Activated naive CD4-positive, alpha-beta T cell treated with anti-CD3 and anti-CD28 coated beads, Interleukin-2, amount 50 U/mL, for 24 hours (primary cell): ENCODE measurements around the gene PCDHGA11.
"Not testable (repeated sequence)": the region's sequence is repeated elsewhere in the genome, so short reads cannot be mapped to it uniquely, and the experiment has no call there.

Source experiments
- H3K27ac Mint-ChIP-seq: one replicate; pipeline ENCODE4 v1.8.0; 2021; ENCODE audit warnings: mild to moderate bottlenecking, mixed read lengths
- H3K27me3 Mint-ChIP-seq: one replicate; pipeline ENCODE4 v1.8.0; 2021; ENCODE audit warnings: mixed read lengths
- H3K36me3 Mint-ChIP-seq: one replicate; pipeline ENCODE4 v1.8.0; 2021; ENCODE audit warnings: mixed read lengths
- H3K4me1 Mint-ChIP-seq: one replicate; pipeline ENCODE4 v1.8.0; 2021; ENCODE audit warnings: mixed read lengths
- H3K4me3 Mint-ChIP-seq: one replicate; pipeline ENCODE4 v1.8.0; 2021; ENCODE audit warnings: mild to moderate bottlenecking, mixed read lengths
- H3K9me3 Mint-ChIP-seq: one replicate; pipeline ENCODE4 v1.8.0; 2021; ENCODE audit warnings: mixed read lengths

PCDHGA11 gene

DNA sequence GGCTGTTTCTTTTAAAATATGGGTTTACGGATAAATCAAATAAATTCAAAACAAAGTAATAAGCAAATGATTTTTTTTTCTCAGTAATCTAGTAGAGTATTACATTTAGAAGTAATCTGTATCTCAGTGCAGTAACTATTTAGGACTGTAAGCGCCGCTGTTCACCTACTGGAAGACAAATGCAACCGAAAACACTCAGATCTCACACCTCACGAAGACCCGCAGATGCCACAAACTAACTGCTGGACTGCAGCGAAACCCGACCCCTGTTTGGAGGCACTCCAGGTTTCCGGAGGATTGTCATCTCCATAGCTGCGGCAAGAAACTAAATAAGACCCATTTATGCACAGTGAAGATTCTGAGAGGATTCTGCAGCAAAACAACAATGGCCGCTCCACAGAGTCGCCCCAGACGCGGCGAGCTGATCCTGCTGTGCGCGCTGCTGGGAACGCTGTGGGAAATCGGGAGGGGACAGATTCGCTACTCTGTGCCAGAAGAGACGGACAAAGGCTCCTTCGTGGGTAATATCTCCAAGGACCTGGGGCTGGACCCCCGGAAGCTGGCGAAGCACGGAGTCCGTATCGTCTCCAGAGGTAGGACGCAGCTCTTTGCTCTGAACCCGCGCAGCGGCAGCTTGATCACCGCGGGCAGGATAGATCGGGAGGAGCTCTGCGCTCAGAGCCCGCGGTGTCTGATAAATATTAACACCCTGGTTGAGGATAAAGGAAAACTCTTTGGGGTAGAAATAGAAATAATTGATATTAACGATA, 28.2 kb upstream of the PCDHGA11 start, which contains the start of gene PCDHGA8:
PCDHGA8 (plus strand) TSS at position 205 of the 770 bp plus-strand sequence; CDS start at position 386, 181 bp downstream.
- Mint-ChIP-seq H3K36me3 (peaks cover 22% of the 10 kb centered on the region), H3K27me3 (peaks cover 55% of the 10 kb centered on the region), H3K4me1 (peaks cover 3% of the 10 kb centered on the region), H3K27ac (no peak within 1 kb of the TSS), H3K9me3 (peaks cover 24% of the 10 kb centered on the region), H3K4me3 (no peak within 1 kb of the TSS)

- Mint-ChIP-seq H3K27me3 (peaks cover 54% of the 10 kb centered on the region), H3K27ac (no peak overlapping the region), H3K9me3 (peaks cover 24% of the 10 kb centered on the region), H3K4me3 (no peak overlapping the region), H3K4me1 (peaks cover 3% of the 10 kb centered on the region), H3K36me3 (peaks cover 22% of the 10 kb centered on the region)
Measured at GRCh38 chr5:141393267-141393666, 27.6 kb upstream of the PCDHGA11 start.

GRCh38 chr5:141394401-141395187, 26.3 kb upstream of the PCDHGA11 start:
- Mint-ChIP-seq H3K27me3 (peaks cover 53% of the 10 kb centered on the region), H3K9me3 (peaks cover 15% of the 10 kb centered on the region), H3K36me3 (peaks cover 19% of the 10 kb centered on the region)
- H3K4me1 Mint-ChIP-seq, H3K4me3 Mint-ChIP-seq, H3K27ac Mint-ChIP-seq: not testable (repeated sequence)

GRCh38 chr5:141397756-141398551, 22.9 kb upstream of the PCDHGA11 start, which contains the start of gene PCDHGB5:
Gene PCDHGB5 (plus strand): TSS chr5:141397947. CDS start chr5:141398128, 181 bp downstream.
- Mint-ChIP-seq H3K4me3 (peak within 1 kb of the TSS; percentile 44), H3K9me3 (peaks cover 12% of the 10 kb centered on the region), H3K36me3 (peaks cover 19% of the 10 kb centered on the region), H3K27me3 (peaks cover 49% of the 10 kb centered on the region)
- H3K4me1 Mint-ChIP-seq, H3K27ac Mint-ChIP-seq: not testable (repeated sequence)

- H3K27me3 Mint-ChIP-seq, result peaks cover 52% of the 10 kb centered on the region
- no peak overlapping the region for H3K27ac Mint-ChIP-seq
- H3K4me1 Mint-ChIP-seq, result no peaks in the 10 kb centered on the region
- H3K36me3 Mint-ChIP-seq, result peaks cover 17% of the 10 kb centered on the region
- H3K4me3 Mint-ChIP-seq, result no peak overlapping the region
- peaks cover 15% of the 10 kb centered on the region for H3K9me3 Mint-ChIP-seq
Measured at GRCh38 chr5:141398608-141399007, 22.2 kb upstream of the PCDHGA11 start.

GRCh38 chr5:141399555-141400258, 21.1 kb upstream of the PCDHGA11 start:
- Mint-ChIP-seq H3K27me3 (peaks cover 52% of the 10 kb centered on the region), H3K9me3 (peaks cover 11% of the 10 kb centered on the region), H3K36me3 (peaks cover 16% of the 10 kb centered on the region), H3K4me1 (no peaks in the 10 kb centered on the region), H3K27ac (peak overlapping the region; percentile 86), H3K4me3 (peak overlapping the region; percentile 57)

- H3K27ac Mint-ChIP-seq, result no peak within 1 kb of the TSS
- H3K4me3 Mint-ChIP-seq, result peak within 1 kb of the TSS; percentile 70
- peaks cover 11% of the 10 kb centered on the region for H3K9me3 Mint-ChIP-seq
- peaks cover 16% of the 10 kb centered on the region for H3K36me3 Mint-ChIP-seq
- peaks cover 56% of the 10 kb centered on the region for H3K27me3 Mint-ChIP-seq
- no peaks in the 10 kb centered on the region for H3K4me1 Mint-ChIP-seq
Measured at GRCh38 chr5:141402553-141403243, 18.2 kb upstream of the PCDHGA11 start, which contains the start of gene PCDHGA9. Gene PCDHGA9 (plus strand): TSS chr5:141402778. CDS start chr5:141402953, 175 bp downstream.

GRCh38 chr5:141403387-141403786, 17.5 kb upstream of the PCDHGA11 start:
- Mint-ChIP-seq H3K4me1 (no peaks in the 10 kb centered on the region), H3K27ac (no peak overlapping the region), H3K27me3 (peaks cover 59% of the 10 kb centered on the region), H3K9me3 (peaks cover 16% of the 10 kb centered on the region), H3K4me3 (no peak overlapping the region), H3K36me3 (peaks cover 19% of the 10 kb centered on the region)

DNA sequence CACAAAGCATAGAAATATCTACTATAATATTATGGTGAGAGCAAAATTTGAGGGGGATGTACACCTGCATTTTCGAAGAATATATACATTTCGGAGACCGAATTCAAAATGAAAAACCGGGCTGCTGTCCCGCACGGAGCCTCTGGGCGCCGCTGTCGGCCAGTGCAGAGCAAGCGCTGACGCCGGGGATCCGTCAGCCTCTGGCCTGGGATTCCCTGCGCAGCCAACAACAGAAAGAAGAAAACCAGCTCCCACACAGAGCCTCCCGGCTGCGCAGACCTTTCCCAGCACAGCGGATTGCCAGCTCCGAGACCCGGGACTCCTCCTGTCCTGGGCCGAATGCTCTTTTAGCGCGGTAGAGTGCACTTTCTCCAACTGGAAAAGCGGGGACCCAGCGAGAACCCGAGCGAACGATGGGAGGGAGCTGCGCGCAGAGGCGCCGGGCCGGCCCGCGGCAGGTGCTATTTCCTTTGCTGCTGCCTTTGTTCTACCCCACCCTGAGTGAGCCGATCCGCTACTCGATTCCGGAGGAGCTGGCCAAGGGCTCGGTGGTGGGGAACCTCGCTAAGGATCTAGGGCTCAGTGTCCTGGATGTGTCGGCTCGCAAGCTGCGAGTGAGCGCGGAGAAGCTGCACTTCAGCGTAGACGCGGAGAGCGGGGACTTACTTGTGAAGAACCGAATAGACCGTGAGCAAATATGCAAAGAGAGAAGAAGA, 12.9 kb upstream of the PCDHGA11 start, which contains the start of gene PCDHGB6:
PCDHGB6 (plus strand) TSS at position 232 of the 716 bp plus-strand sequence; CDS start at position 414, 182 bp downstream.
- H3K27me3 Mint-ChIP-seq, result peaks cover 59% of the 10 kb centered on the region
- not testable (repeated sequence) for H3K27ac Mint-ChIP-seq, H3K4me1 Mint-ChIP-seq
- peaks cover 21% of the 10 kb centered on the region for H3K9me3 Mint-ChIP-seq
- H3K4me3 Mint-ChIP-seq, result peak within 1 kb of the TSS; percentile 74
- peaks cover 20% of the 10 kb centered on the region for H3K36me3 Mint-ChIP-seq

DNA sequence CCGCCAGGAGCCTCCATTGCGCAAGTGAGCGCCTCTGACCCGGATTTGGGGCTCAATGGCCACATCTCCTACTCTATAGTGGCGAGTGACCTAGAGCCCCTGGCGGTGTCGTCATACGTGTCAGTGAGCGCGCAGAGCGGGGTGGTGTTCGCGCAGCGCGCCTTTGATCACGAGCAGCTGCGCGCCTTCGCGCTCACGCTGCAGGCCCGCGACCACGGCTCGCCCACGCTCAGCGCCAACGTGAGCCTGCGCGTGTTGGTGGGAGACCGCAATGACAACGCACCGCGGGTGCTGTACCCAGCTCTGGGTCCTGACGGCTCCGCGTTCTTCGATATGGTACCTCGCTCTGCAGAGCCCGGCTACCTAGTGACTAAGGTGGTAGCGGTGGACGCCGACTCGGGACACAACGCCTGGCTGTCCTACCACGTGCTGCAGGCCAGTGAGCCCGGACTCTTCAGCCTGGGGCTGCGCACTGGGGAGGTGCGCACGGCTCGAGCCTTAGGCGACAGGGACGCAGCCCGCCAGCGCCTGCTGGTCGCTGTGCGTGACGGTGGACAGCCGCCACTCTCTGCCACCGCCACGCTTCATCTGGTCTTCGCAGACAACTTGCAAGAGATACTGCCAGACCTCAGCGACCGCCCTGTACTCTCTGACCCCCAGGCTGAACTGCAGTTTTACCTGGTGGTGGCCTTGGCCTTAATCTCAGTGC, 11.1 kb upstream of the PCDHGA11 start:
- Mint-ChIP-seq H3K36me3 (peaks cover 22% of the 10 kb centered on the region), H3K4me3 (peak overlapping the region; percentile 52), H3K9me3 (peaks cover 17% of the 10 kb centered on the region), H3K4me1 (peaks cover 18% of the 10 kb centered on the region), H3K27me3 (peaks cover 59% of the 10 kb centered on the region), H3K27ac (no peak overlapping the region)

DNA sequence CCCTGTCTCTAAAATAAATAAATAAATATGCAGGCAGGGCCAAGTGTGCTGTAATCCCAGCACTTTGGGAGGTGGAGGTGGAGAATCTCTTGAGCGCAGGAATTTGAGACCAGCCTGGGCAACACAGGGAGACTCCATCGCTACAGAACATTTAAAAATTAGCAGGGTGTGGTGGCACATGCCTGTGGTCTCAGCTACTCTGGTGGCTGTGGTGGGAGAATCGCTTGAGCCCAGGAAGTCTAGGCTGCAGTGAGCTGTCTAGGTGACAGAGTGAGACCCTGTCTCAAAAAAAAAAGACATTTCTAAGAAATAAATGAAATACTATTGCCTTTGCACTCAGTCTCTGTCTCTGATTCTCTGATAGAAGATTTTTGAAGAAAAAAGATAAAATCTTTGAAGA, 9.3 kb upstream of the PCDHGA11 start:
- Mint-ChIP-seq H3K36me3 (peaks cover 22% of the 10 kb centered on the region), H3K9me3 (peaks cover 17% of the 10 kb centered on the region), H3K27ac (no peak overlapping the region), H3K4me3 (no peak overlapping the region), H3K27me3 (peaks cover 56% of the 10 kb centered on the region), H3K4me1 (peaks cover 18% of the 10 kb centered on the region)

GRCh38 chr5:141412854-141413539, 7.9 kb upstream of the PCDHGA11 start, which contains the start of gene PCDHGA10:
Gene PCDHGA10 (plus strand): TSS chr5:141412987. CDS start chr5:141413176, 189 bp downstream.
- Mint-ChIP-seq H3K4me3 (peak within 1 kb of the TSS; percentile 90), H3K4me1 (peaks cover 18% of the 10 kb centered on the region), H3K9me3 (peaks cover 20% of the 10 kb centered on the region), H3K36me3 (peaks cover 23% of the 10 kb centered on the region), H3K27me3 (peaks cover 55% of the 10 kb centered on the region), H3K27ac (peak within 1 kb of the TSS; percentile 33)
